Testis (tissue), 2 donors: ENCODE measurements around the gene ZNF440.
"Not testable (repeated sequence)": the region's sequence is repeated elsewhere in the genome, so short reads cannot be mapped to it uniquely, and the experiment has no call there.

Source experiments
- POLR2A ChIP-seq: fragments of 450-650 bp; IDR thresholded peaks from one replicate; pipeline ENCODE4 v1.6.1; 2017; ENCODE audit warnings: antibody characterized with exemption, mild to moderate bottlenecking, moderate library complexity
- TF ChIP-seq, protein P1 (sequence below), 3 experiments: fragments of 450-650 bp in 2 of 3; fragments of 200-600 bp in 1 of 3; sonication (generic) in 1 of 3; IDR thresholded peaks; one replicate each; pipeline ENCODE4 v1.5.1; 2016 to 2019; ENCODE audit warnings: antibody characterized with exemption in 3 of 3, mild to moderate bottlenecking in 2 of 3, moderate library complexity in 1 of 3

DNA sequence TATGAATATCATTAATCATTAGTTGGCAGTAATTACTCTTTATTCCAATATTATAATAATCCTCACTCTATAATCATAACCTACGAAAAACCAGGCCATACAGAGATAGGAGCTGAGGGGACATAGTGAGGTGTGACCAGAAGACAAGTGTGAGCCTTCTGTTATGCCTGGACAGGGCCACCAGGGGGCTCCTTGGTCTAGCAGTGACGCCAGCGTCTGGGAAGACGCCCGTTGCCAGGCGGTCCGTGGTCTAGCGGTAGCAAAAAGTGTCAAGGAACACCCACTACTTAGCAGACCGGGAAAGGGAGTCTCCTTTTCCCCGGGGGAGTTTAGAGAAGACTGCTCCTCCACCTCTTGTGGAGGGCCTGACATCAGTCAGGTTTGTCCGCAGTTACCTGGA lies 42.6 kb upstream of the ZNF440 start:
- TF ChIP-seq, protein P1, sequence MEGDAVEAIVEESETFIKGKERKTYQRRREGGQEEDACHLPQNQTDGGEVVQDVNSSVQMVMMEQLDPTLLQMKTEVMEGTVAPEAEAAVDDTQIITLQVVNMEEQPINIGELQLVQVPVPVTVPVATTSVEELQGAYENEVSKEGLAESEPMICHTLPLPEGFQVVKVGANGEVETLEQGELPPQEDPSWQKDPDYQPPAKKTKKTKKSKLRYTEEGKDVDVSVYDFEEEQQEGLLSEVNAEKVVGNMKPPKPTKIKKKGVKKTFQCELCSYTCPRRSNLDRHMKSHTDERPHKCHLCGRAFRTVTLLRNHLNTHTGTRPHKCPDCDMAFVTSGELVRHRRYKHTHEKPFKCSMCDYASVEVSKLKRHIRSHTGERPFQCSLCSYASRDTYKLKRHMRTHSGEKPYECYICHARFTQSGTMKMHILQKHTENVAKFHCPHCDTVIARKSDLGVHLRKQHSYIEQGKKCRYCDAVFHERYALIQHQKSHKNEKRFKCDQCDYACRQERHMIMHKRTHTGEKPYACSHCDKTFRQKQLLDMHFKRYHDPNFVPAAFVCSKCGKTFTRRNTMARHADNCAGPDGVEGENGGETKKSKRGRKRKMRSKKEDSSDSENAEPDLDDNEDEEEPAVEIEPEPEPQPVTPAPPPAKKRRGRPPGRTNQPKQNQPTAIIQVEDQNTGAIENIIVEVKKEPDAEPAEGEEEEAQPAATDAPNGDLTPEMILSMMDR (IDR thresholded peaks at IDR 0.05) = peak in 1 of 3 experiments; percentile 19
- not testable (repeated sequence) for TF ChIP-seq POLR2A
